ENCODE data around the gene AGK.
A peak's percentile ranks its signal among the peaks of the same experiment; 100 is the strongest.
"Not testable (repeated sequence)": the region's sequence is repeated elsewhere in the genome, so short reads cannot be mapped to it uniquely, and the experiment has no call there.

Gene AGK

DNA sequence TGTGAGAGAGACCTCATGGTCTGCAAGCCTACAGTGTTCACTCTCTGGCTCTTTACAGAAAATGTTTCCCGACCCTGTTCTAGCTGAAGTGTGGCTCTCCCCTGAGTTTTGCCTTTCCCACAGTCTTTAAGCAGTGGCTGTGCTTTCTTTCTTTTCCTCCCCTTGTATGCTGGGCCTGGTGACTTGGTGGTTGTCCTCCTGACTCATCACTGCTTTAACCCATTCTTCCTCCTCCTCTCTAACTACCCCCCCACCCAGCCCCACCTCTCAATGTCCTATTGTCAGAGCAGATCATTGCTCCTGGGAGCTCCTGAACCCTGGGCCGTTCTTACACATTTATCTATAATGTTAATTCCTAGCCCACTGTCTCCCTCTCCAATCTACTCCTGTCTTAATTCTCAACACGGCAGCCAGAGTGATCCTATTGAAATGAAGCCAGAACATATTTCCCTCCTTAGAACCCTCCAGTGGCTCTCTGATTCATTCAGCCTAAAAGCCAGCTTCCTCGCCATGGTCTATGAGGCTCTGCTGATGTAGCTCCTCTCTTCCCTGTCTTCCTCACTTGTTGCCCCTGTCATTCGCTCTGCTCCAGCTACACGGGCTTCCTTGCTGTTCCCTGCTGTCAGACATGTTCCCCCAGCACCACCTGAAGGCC lies 95.7 kb downstream of the AGK start:
- no peak overlapping the region for H3K9ac ChIP-seq (ENCODE audit: insufficient read length, low read depth)
- no peak for DNase-seq (ENCODE audit: low read depth, low spot score)
- no peak overlapping the region for H3K4me3 ChIP-seq (ENCODE audit: insufficient read length, low read depth)
- no peaks in the 10 kb centered on the region for H3K9me3 ChIP-seq (ENCODE audit: insufficient read depth, low read length)
- no peaks in the 10 kb centered on the region for H3K4me1 ChIP-seq (ENCODE audit: insufficient read depth, insufficient read length)
- no peaks in the 10 kb centered on the region for H3K27me3 ChIP-seq (ENCODE audit: insufficient read depth, insufficient read length)
- H3K36me3 ChIP-seq (ENCODE audit: insufficient read depth, insufficient read length, low read length): peaks cover 33% of the 10 kb centered on the region
- no peak for TF ChIP-seq SUZ12 (IDR thresholded peaks at IDR 0.05; ENCODE audit: extremely low read depth, insufficient read depth, insufficient read length)
- TF ChIP-seq ZNF274 (IDR thresholded peaks at IDR 0.05; ENCODE audit: low read depth, low read length): no peak
- no peak for TF ChIP-seq YY1 (IDR thresholded peaks at IDR 0.05; ENCODE audit: insufficient read depth, insufficient read length)

- not testable (repeated sequence) for H3K4me1 ChIP-seq (ENCODE audit: insufficient read depth, insufficient read length); H3K27me3 ChIP-seq (ENCODE audit: insufficient read depth, insufficient read length); H3K9me3 ChIP-seq (ENCODE audit: insufficient read depth, low read length); DNase-seq (ENCODE audit: low read depth, low spot score); H3K9ac ChIP-seq (ENCODE audit: insufficient read length, low read depth); H3K4me3 ChIP-seq (ENCODE audit: insufficient read length, low read depth)
- peaks cover 33% of the 10 kb centered on the region for H3K36me3 ChIP-seq (ENCODE audit: insufficient read depth, insufficient read length, low read length)
These were observed 96.5 kb downstream of the AGK start for GRCh38 chr7:141647701-141648100.

GRCh38 chr7:141648276-141649114 lies 97.3 kb downstream of the AGK start:
- Histone ChIP-seq H3K36me3 (ENCODE audit: insufficient read depth, insufficient read length, low read length) (peaks cover 41% of the 10 kb centered on the region), H3K9me3 (ENCODE audit: insufficient read depth, low read length) (no peaks in the 10 kb centered on the region), H3K4me1 (ENCODE audit: insufficient read depth, insufficient read length) (no peaks in the 10 kb centered on the region), H3K9ac (ENCODE audit: insufficient read length, low read depth) (no peak overlapping the region), H3K4me3 (ENCODE audit: insufficient read length, low read depth) (no peak overlapping the region), H3K27me3 (ENCODE audit: insufficient read depth, insufficient read length) (no peaks in the 10 kb centered on the region)
- no peak for DNase-seq (ENCODE audit: low read depth, low spot score)
- TF ChIP-seq SUZ12 (IDR thresholded peaks at IDR 0.05; ENCODE audit: extremely low read depth, insufficient read depth, insufficient read length) (no peak), YY1 (IDR thresholded peaks at IDR 0.05; ENCODE audit: insufficient read depth, insufficient read length) (no peak), ZNF274 (IDR thresholded peaks at IDR 0.05; ENCODE audit: low read depth, low read length) (no peak)

GRCh38 chr7:141649137-141649864 lies 98.1 kb downstream of the AGK start:
- Histone ChIP-seq H3K36me3 (ENCODE audit: insufficient read depth, insufficient read length, low read length) (peaks cover 35% of the 10 kb centered on the region), H3K9ac (ENCODE audit: insufficient read length, low read depth) (no peak overlapping the region)
- no peak for DNase-seq (ENCODE audit: low read depth, low spot score)

GRCh38 chr7:141649865-141650634 lies 98.8 kb downstream of the AGK start:
- H3K9ac ChIP-seq (ENCODE audit: insufficient read length, low read depth): no peak overlapping the region
- TF ChIP-seq ZNF274 (IDR thresholded peaks at IDR 0.05; ENCODE audit: low read depth, low read length): no peak
- TF ChIP-seq SUZ12 (IDR thresholded peaks at IDR 0.05; ENCODE audit: extremely low read depth, insufficient read depth, insufficient read length): no peak
- TF ChIP-seq YY1 (IDR thresholded peaks at IDR 0.05; ENCODE audit: insufficient read depth, insufficient read length): no peak
- H3K9me3 ChIP-seq (ENCODE audit: insufficient read depth, low read length): no peaks in the 10 kb centered on the region
- no peaks in the 10 kb centered on the region for H3K27me3 ChIP-seq (ENCODE audit: insufficient read depth, insufficient read length)
- H3K4me1 ChIP-seq (ENCODE audit: insufficient read depth, insufficient read length): no peaks in the 10 kb centered on the region
- peaks cover 34% of the 10 kb centered on the region for H3K36me3 ChIP-seq (ENCODE audit: insufficient read depth, insufficient read length, low read length)
- no peak overlapping the region for H3K4me3 ChIP-seq (ENCODE audit: insufficient read length, low read depth)
- DNase-seq (ENCODE audit: low read depth, low spot score): peak; percentile 70

More at GRCh38 chr7:141649137-141649864, 98.1 kb downstream of the AGK start:
- Histone ChIP-seq H3K4me1 (ENCODE audit: insufficient read depth, insufficient read length) (no peaks in the 10 kb centered on the region), H3K9me3 (ENCODE audit: insufficient read depth, low read length) (no peaks in the 10 kb centered on the region), H3K27me3 (ENCODE audit: insufficient read depth, insufficient read length) (no peaks in the 10 kb centered on the region), H3K4me3 (ENCODE audit: insufficient read length, low read depth) (no peak overlapping the region)
- TF ChIP-seq ZNF274 (IDR thresholded peaks at IDR 0.05; ENCODE audit: low read depth, low read length): no peak
- TF ChIP-seq YY1 (IDR thresholded peaks at IDR 0.05; ENCODE audit: insufficient read depth, insufficient read length): no peak
- TF ChIP-seq SUZ12 (IDR thresholded peaks at IDR 0.05; ENCODE audit: extremely low read depth, insufficient read depth, insufficient read length): no peak

- no peaks in the 10 kb centered on the region for H3K27me3 ChIP-seq (ENCODE audit: insufficient read depth, insufficient read length)
- no peaks in the 10 kb centered on the region for H3K4me1 ChIP-seq (ENCODE audit: insufficient read depth, insufficient read length)
- TF ChIP-seq YY1 (IDR thresholded peaks at IDR 0.05; ENCODE audit: insufficient read depth, insufficient read length) (no peak), SUZ12 (IDR thresholded peaks at IDR 0.05; ENCODE audit: extremely low read depth, insufficient read depth, insufficient read length) (no peak), ZNF274 (IDR thresholded peaks at IDR 0.05; ENCODE audit: low read depth, low read length) (no peak)
- H3K9me3 ChIP-seq (ENCODE audit: insufficient read depth, low read length): no peaks in the 10 kb centered on the region
- no peak overlapping the region for H3K4me3 ChIP-seq (ENCODE audit: insufficient read length, low read depth)
- H3K9ac ChIP-seq (ENCODE audit: insufficient read length, low read depth): no peak overlapping the region
- DNase-seq (ENCODE audit: low read depth, low spot score): no peak
- peaks cover 44% of the 10 kb centered on the region for H3K36me3 ChIP-seq (ENCODE audit: insufficient read depth, insufficient read length, low read length)
These were observed 100.2 kb downstream of the AGK start for GRCh38 chr7:141651417-141651816.
